Measurements from ENCODE around the gene SPIN2B.
"Not testable (repeated sequence)": the region's sequence is repeated elsewhere in the genome, so short reads cannot be mapped to it uniquely, and the experiment has no call there.

- not testable (repeated sequence) for TF ChIP-seq POLR2A, POLR2AphosphoS5, CTCF (IDR thresholded peaks at IDR 0.05)
Observed at GRCh38 chrX:57152222-57152621, 30.9 kb upstream of the SPIN2B start.
